Activated CD8-positive, alpha-beta T cell treated with anti-CD3 and anti-CD28 coated beads, Interleukin-2, amount 10 ng/mL, durations not matched to agents 7 days and 5 days (primary cell): Measurements from ENCODE around the gene SKIDA1. TPM values are rescaled to one million over a fixed set of nuclear protein-coding genes. Genes with fewer than 3 reads are reported as not detected.

Experiments used
- ATAC-seq: fragments of 150-1000 bp; cut with Tn5 transposase; one replicate; pipeline ENCODE4 v1.10.0; 2021; ENCODE audit warnings: moderate library complexity
- CTCF ChIA-PET: fragments of 350-600 bp; sonication (Branson Sonifier 250); formaldehyde crosslinking; loops from one replicate; lab custom pipeline; 2021; ENCODE audit warnings: antibody characterized with exemption; lab: Charles Lee
- POLR2A ChIA-PET: fragments of 350-600 bp; sonication (Branson Sonifier 250); formaldehyde crosslinking; loops from one replicate; lab custom pipeline; 2021; ENCODE audit warnings: antibody characterized with exemption; lab: Charles Lee
- DNase-seq: peaks from one replicate; pipeline ENCODE4 v3.0.0-alpha.2; 2020
- H3K27ac Mint-ChIP-seq: one replicate; pipeline ENCODE4 v1.8.0; 2021; ENCODE audit warnings: mild to moderate bottlenecking, mixed read lengths
- H3K27me3 Mint-ChIP-seq: one replicate; pipeline ENCODE4 v1.8.0; 2021; ENCODE audit warnings: low read depth, mixed read lengths
- H3K36me3 Mint-ChIP-seq: one replicate; pipeline ENCODE4 v1.8.0; 2021; ENCODE audit warnings: low read depth, mixed read lengths
- H3K4me1 Mint-ChIP-seq: one replicate; pipeline ENCODE4 v1.8.0; 2021; ENCODE audit warnings: low read depth, mixed read lengths
- H3K4me3 Mint-ChIP-seq: one replicate; pipeline ENCODE4 v1.8.0; 2021; ENCODE audit warnings: mild to moderate bottlenecking, mixed read lengths
- H3K9me3 Mint-ChIP-seq: one replicate; pipeline ENCODE4 v1.8.0; 2022; ENCODE audit warnings: mixed read lengths; ENCODE audit not compliant: insufficient read depth
- total RNA-seq, 2 experiments: library from RNA; stranded (reverse); gene quantifications; one replicate each; pipeline ENCODE4 v1.2.3, GENCODE V29; 2021

Gene SKIDA1
- total RNA-seq, 2 experiments from 2014 or later = 0.10 to 0.11 TPM

DNA sequence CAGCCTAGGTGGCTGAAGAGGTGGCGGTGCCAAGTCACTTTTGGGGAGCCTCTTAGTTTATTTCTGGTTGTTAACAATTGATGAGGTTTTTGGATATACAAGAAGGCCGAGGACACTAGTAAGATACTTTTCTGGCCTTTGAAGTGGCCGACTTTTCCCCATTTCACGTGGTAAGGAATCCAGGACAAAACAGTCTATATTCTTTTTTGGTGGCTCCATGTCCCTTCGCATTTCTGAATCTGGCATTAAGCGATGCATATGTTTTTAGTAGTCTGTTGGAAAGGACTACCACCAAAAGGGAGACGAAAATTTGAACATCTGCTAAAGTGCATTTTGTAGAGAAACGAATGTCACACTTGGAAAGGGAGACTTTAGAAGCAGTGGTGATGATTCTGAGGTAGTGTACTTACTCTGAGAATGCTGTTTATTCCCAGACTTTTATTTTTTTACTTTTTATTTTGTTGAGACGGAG, 10.0 kb upstream of the SKIDA1 start:
- H3K9me3 Mint-ChIP-seq = no peaks in the 10 kb centered on the region

DNA sequence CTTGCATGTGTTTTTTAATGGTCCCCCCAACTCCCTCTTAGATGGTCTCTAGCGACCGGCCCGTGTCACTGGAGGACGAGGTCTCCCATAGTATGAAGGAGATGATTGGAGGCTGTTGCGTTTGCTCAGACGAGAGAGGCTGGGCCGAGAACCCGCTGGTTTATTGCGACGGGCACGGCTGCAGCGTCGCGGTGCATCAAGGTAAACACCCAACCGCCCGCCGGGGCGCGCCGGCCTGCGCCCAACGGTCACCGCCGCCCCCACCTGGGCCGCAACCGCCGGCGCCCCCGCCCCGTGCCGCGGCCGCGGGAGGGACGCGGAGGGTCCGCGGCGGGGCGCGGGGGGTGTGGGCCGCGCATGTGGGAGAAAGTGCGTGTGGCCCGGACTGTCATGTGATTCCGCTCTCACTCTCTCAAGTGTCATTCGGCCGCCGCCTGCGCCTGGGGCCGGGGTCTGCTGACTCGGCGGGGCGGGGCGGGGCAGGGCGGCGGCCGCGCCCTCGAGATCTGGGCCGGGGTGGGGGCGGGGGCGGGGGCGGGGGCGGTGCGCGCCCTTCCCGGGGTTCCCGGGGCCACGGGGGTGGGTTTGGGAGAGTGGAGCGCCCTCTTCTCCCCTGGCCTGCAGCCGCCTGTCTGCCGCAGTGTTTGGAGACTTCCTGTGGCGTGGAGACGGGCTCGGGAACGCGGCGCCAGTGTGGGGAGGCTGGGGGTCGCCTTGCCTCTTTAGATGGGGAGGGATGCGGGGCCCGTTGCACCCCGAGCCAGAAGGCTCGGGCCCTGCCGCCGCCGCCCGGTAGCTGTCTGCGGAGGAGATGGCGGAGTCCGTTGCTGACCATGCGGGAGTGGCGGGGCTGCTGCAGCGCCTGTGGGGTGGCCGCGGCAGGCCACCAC, 9.4 kb upstream of the SKIDA1 start:
- H3K36me3 Mint-ChIP-seq = peaks cover 19% of the 10 kb centered on the region
- H3K9me3 Mint-ChIP-seq = no peaks in the 10 kb centered on the region
- POLR2A ChIA-PET = no interaction called here
- ATAC-seq (peak; percentile 56), DNase-seq (peak; percentile 64)
- peak overlapping the region; percentile 80 for H3K4me3 Mint-ChIP-seq
- CTCF ChIA-PET = no interaction called here
- H3K4me1 Mint-ChIP-seq = peaks cover 21% of the 10 kb centered on the region
- H3K27me3 Mint-ChIP-seq = no peaks in the 10 kb centered on the region
- peak overlapping the region; percentile 85 for H3K27ac Mint-ChIP-seq

More for the DNA sequence above, 10.0 kb upstream of the SKIDA1 start:
- DNase-seq (no peak), ATAC-seq (no peak)
- POLR2A ChIA-PET = no interaction called here
- CTCF ChIA-PET = no interaction called here
- Mint-ChIP-seq H3K4me1 (peaks cover 21% of the 10 kb centered on the region), H3K4me3 (peak overlapping the region; percentile 71), H3K36me3 (peaks cover 23% of the 10 kb centered on the region), H3K27me3 (no peaks in the 10 kb centered on the region), H3K27ac (peak overlapping the region; percentile 70)

DNA sequence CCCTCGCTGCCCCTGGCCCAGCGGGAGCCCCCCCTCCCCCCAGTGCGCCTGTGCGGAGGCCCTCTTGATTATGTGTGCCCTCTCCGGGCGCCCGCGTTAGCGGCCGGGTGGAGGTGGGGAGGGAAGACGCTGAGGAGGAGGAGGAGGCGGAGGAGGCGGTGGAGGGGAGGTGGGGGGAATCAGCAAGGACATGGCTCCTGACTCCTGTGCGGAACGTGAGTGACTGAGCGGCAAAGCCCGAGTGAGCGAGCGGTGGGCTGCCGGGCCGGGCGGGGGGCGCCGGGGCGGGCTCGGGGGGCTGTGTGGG, 8.8 kb upstream of the SKIDA1 start:
- ChIA-PET CTCF (no interaction called here), POLR2A (no interaction called here)
- Mint-ChIP-seq H3K27me3 (peaks cover 3% of the 10 kb centered on the region), H3K36me3 (peaks cover 14% of the 10 kb centered on the region), H3K27ac (peak overlapping the region; percentile 85), H3K4me1 (peaks cover 21% of the 10 kb centered on the region), H3K9me3 (no peaks in the 10 kb centered on the region), H3K4me3 (peak overlapping the region; percentile 80)
- ATAC-seq = no peak
- no peak for DNase-seq

DNA sequence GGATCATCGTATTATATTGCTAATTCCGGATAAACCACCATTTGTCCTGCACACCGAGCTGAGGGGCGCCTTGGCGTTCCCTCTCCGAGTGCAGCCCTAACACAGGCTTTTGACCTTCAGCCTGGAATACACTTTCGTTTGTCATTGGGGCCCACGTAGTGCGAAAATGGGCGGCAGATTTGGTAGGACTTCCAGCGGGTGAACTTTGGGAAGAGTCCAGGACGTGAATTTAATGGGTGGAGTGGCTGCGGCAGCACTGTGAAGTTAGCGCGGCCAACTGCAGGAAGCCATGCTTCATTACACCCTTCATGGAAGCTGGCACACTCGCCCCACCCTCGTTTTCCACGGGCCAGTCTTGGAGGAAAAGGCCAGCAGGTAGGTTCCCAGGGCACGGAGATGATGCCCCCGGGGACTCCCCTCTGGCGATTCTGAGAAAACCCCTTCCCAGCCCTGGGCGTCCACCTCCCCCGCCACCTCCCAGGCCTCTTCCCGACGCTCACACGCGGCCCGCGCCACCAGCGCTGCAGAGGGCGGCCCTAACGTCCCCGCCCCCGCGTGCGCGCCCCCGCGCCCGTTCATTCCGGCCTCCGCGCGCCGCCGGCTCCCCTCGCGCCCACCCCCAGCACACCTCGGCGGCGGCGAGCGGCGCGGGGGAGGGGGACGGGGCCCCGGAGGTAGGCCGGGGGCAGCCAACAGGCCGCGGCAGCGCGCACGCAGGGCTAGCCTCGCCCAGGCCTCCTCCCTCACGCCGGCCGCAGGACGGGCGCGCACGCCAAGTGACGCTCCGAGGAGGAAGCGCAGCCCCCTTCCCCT, 8.2 kb upstream of the SKIDA1 start, which contains the start of gene MLLT10:
Gene MLLT10, plus strand, starts transcription at position 766 of the 813 bp plus-strand sequence. CDS start 413 bp downstream, outside the sequence.
- Mint-ChIP-seq H3K4me3 (peak within 1 kb of the TSS; percentile 80), H3K9me3 (no peaks in the 10 kb centered on the region), H3K4me1 (peaks cover 21% of the 10 kb centered on the region), H3K36me3 (peaks cover 10% of the 10 kb centered on the region), H3K27ac (peak within 1 kb of the TSS; percentile 85), H3K27me3 (peaks cover 6% of the 10 kb centered on the region)
- ATAC-seq (peak; percentile 90), DNase-seq (peak; percentile 92)
- POLR2A ChIA-PET = interaction anchor here (0.8 to 0.9 kb wide), 2 partner anchors 8 to 16 kb away, joined by 3 read pairs; partner anchors contain the start of gene SKIDA1
- CTCF ChIA-PET = interaction anchor here (0.9 kb wide), 1 partner anchor 837 kb away, joined by 3 read pairs; no protein-coding TSS in a partner anchor

DNA sequence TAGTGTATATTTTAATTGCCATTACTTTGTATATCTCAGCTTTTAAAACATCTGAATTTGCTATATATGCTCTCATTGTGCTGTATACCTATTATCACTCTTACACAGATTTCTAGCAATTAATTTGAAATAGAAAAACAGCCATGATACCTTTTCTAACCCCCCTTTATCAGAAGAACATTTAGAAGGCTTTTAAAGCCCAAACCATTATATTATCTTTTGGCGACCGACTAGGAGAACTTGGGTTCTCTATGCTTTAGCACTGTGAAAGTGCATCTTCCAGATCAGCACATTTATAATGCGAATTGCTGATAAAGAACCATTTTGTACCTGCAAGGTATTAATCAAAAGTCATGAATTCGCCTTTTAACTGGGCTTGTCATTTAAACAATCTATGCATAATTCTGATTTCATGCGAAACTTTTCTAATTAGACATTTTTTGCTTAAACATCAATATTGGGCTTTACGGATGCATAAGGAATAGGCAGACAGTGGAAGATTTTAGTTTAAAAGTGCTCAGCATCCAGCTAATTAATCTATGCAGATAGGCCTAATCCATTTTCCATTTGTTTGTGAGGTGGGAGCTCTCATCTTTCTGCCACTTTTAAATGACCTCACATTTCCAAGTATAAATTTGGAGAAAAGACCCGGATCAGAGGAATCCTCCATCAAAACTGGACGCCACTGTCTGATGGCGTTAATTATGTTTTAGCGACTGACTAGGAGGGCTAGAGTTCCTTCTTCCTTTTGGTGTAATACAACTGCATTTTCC, 7.4 kb upstream of the SKIDA1 start:
- peaks cover 7% of the 10 kb centered on the region for H3K36me3 Mint-ChIP-seq
- ATAC-seq = no peak
- peaks cover 14% of the 10 kb centered on the region for H3K27me3 Mint-ChIP-seq
- peak overlapping the region; percentile 85 for H3K27ac Mint-ChIP-seq
- no peaks in the 10 kb centered on the region for H3K9me3 Mint-ChIP-seq
- CTCF ChIA-PET = interaction anchor here (0.9 to 1.4 kb wide), 4 partner anchors 37 to 837 kb away, joined by 3 read pairs; no protein-coding TSS in a partner anchor
- POLR2A ChIA-PET = interaction anchor here (0.8 to 1.0 kb wide), 3 partner anchors 7 to 784 kb away, joined by 3 read pairs; partner anchors contain the start of genes COMMD3 and SKIDA1
- no peak for DNase-seq
- peak overlapping the region; percentile 80 for H3K4me3 Mint-ChIP-seq
- H3K4me1 Mint-ChIP-seq = peaks cover 25% of the 10 kb centered on the region

DNA sequence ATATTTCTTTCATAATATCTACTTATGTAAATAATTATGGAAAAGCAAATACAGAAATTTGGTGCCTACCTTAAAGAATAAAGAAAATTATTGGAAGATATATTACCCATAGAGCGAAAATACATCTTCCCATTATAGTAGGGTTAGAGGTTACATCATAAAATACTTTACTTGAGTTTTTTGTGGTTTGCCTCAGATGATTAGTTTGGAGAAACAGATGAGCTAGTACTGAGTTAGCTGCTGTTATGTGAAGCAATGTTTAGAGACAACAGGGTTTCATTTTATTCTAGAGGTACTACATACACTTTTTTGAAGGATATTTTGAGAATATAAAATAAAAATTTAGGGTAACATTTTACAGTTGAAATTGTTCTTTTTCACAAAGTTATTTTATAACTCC, 5.7 kb upstream of the SKIDA1 start:
- Mint-ChIP-seq H3K27ac (no peak overlapping the region), H3K9me3 (no peaks in the 10 kb centered on the region), H3K27me3 (peaks cover 25% of the 10 kb centered on the region), H3K4me1 (peaks cover 30% of the 10 kb centered on the region), H3K36me3 (peaks cover 6% of the 10 kb centered on the region), H3K4me3 (no peak overlapping the region)
- ATAC-seq = no peak
- CTCF ChIA-PET = interaction anchor here (1.4 kb wide), 1 partner anchor 35 kb away, joined by 3 read pairs; no protein-coding TSS in a partner anchor
- POLR2A ChIA-PET = no interaction called here
- no peak for DNase-seq

DNA sequence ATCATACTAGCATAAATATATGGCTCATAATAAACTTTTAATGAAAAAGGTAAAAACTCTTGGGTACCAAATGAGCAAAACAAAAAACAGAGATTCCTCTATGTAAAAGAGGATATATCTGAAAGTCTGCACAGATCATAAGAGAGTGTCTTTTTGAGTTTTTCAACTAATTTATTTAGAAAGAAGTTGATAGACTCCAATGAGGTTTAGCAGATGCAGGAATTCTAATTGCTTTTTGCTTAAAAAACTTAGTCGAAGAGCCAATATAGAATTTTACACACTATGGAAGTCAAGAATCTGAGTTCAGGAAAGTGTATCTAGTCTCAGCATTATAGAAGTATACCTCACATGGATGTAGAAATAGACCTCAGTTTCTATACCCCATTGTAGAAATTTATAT, 5.2 kb upstream of the SKIDA1 start:
- Mint-ChIP-seq H3K9me3 (no peaks in the 10 kb centered on the region), H3K4me1 (peaks cover 30% of the 10 kb centered on the region), H3K36me3 (peaks cover 6% of the 10 kb centered on the region), H3K4me3 (no peak overlapping the region), H3K27ac (no peak overlapping the region), H3K27me3 (peaks cover 26% of the 10 kb centered on the region)
- ChIA-PET CTCF (no interaction called here), POLR2A (no interaction called here)
- DNase-seq (no peak), ATAC-seq (no peak)

DNA sequence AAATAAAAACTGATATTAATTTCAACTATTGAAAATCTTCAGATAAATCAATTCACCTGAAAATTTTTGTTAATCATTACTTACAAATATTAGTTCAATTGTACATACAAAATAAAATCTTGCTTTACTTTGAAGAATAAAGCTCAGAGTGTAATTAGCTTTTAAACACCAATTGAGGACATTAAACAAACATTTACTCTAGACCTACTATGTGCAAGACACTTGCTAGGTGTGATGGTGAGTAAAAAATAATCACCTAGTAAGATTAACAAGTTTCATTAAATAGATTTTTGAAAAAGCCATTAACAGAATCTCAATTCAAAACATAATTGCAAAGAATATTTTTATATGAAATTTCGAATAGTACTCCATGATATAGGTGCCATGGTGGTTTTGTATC, 4.7 kb upstream of the SKIDA1 start:
- ATAC-seq = no peak
- CTCF ChIA-PET = no interaction called here
- H3K4me3 Mint-ChIP-seq = no peak overlapping the region
- H3K4me1 Mint-ChIP-seq = peaks cover 30% of the 10 kb centered on the region
- H3K36me3 Mint-ChIP-seq = peaks cover 4% of the 10 kb centered on the region
- no peak overlapping the region for H3K27ac Mint-ChIP-seq
- peaks cover 30% of the 10 kb centered on the region for H3K27me3 Mint-ChIP-seq
- DNase-seq = no peak
- POLR2A ChIA-PET = no interaction called here
- H3K9me3 Mint-ChIP-seq = no peaks in the 10 kb centered on the region

DNA sequence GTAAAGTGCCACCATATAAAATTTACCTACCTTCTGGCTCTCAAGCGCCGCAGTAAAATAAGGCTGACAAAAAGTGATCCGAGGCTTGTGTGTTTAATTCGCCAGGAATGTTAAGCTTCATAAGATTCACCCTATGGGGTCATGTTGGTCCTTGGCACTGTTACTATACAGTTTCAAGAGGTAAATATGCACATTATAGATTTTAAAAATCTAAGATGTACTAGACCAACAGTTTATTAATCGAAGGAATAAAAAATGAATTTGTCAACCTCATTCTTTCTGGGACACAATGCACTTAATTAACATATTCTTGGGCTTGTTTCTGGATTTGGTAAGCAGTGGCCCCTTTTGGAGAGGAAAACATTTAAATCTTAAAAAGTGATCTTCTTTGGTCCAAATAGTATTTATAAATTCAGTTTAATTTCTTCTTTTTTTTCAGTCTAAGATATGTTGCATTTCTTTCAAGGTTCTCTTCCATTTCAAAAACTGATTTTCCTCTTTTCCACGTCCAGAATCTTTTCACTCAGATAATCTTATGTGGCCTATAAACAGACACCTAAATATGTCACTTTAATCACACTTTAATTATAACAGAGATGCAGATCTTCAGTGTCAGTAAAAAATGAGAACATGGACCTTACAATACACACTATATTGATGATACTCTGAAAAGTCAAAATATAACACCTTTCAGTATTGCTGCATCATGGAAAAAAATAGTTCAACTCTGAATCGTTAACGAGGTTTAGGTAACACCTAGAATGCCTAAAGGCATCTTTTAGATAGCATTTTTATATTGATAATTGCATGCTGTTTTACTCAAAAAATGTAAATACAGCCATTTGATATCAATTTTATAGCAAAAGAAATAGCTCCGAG, 3.8 kb upstream of the SKIDA1 start:
- H3K9me3 Mint-ChIP-seq = no peaks in the 10 kb centered on the region
- H3K27ac Mint-ChIP-seq = no peak overlapping the region
- H3K4me1 Mint-ChIP-seq = peaks cover 36% of the 10 kb centered on the region
- peaks cover 38% of the 10 kb centered on the region for H3K27me3 Mint-ChIP-seq
- ChIA-PET POLR2A (no interaction called here), CTCF (interaction anchor here (1.5 to 1.6 kb wide), 2 partner anchors 14 to 203 kb away, joined by 3 read pairs; no protein-coding TSS in a partner anchor)
- H3K4me3 Mint-ChIP-seq = no peak overlapping the region
- DNase-seq (no peak), ATAC-seq (no peak)
- H3K36me3 Mint-ChIP-seq = peaks cover 4% of the 10 kb centered on the region

DNA sequence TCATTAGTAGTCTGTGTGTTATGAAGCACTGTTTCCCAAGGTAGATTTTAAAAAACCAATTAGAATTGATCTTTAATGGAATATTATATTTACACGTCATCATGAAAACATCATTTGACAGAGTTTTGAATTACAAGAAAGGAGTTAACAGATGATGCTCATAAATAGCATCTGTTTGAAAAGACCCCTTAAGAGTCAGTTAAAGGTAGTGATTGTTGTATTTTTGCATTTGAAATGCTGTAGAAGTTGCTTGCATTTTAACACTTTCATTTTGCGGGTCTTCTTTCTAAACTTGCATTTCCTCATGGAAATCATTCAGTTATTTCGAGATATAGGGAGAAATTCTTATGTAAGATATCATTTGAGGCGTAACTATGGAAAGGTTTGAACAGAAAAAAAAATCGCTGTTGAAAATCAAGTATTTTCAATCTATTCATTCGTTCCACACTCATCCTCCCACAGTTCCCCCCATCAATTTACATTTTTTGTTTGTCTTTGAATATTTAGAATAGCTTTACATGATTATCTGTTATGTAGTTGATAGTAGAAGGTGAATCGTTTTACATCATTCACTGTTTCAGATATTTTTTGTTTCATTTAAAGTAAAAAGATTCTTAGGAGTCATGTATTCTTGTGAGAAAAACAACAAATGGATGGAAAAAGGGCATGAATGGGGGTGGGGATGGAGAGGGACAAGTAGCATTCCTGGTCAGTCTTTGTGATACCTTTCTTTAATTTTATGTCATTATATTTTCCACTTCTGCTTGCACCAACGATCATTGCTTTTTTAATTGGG, 3.0 kb upstream of the SKIDA1 start:
- no peak for ATAC-seq
- Mint-ChIP-seq H3K4me3 (no peak overlapping the region), H3K4me1 (peaks cover 36% of the 10 kb centered on the region), H3K36me3 (peaks cover 4% of the 10 kb centered on the region), H3K9me3 (no peaks in the 10 kb centered on the region), H3K27me3 (peaks cover 42% of the 10 kb centered on the region), H3K27ac (no peak overlapping the region)
- POLR2A ChIA-PET = no interaction called here
- DNase-seq = no peak
- CTCF ChIA-PET = interaction anchor here (1.5 to 1.6 kb wide), 2 partner anchors 13 to 204 kb away, joined by 3 read pairs; no protein-coding TSS in a partner anchor
